Tibial nerve (tissue), 4 donors: ENCODE data around the gene C16orf54. TPM values are rescaled to one million over a fixed set of nuclear protein-coding genes. Genes with fewer than 3 reads are reported as not detected.
"Not testable (repeated sequence)": the region's sequence is repeated elsewhere in the genome, so short reads cannot be mapped to it uniquely, and the experiment has no call there.

ENCODE experiments used
- DNase-seq, 2 donors: peaks; one replicate each; pipeline ENCODE4 v3.0.0-alpha.2; 2019; ENCODE audit warnings: low spot score in 2 of 2
- H3K27ac ChIP-seq, 4 donors: fragments of 200-600 bp; sonication (generic) in 3 of 4; one replicate each; pipeline ENCODE4 v1.5.1; 2017 to 2019; ENCODE audit warnings: mild to moderate bottlenecking in 1 of 4
- H3K27me3 ChIP-seq, 2 donors: fragments of 200-600 bp; sonication (generic) in 1 of 2; one replicate each; pipeline versions ENCODE4 v1.5.1 to v1.6.0; 2017 to 2019
- H3K36me3 ChIP-seq, 3 donors: fragments of 200-600 bp; sonication (generic); one replicate each; pipeline ENCODE4 v1.5.1; 2018 to 2019
- H3K4me1 ChIP-seq, 4 donors: fragments of 200-600 bp; sonication (generic) in 3 of 4; one replicate each; pipeline ENCODE4 v1.5.1; 2017 to 2019
- H3K4me3 ChIP-seq, 4 donors: fragments of 200-600 bp; sonication (generic) in 3 of 4; one replicate each; pipeline ENCODE4 v1.5.1; 2017 to 2019; ENCODE audit warnings: mild to moderate bottlenecking in 1 of 4, moderate library complexity in 1 of 4
- H3K9me3 ChIP-seq, 4 donors: fragments of 200-600 bp; sonication (generic) in 3 of 4; one replicate each; pipeline ENCODE4 v1.5.1; 2017 to 2019
- CTCF ChIP-seq, 5 experiments: fragments of 200-600 bp in 3 of 5; fragments of 450-650 bp in 2 of 5; sonication (generic) in 3 of 5; IDR thresholded peaks; one replicate each; pipeline ENCODE4 v1.5.1; 2016 to 2019; ENCODE audit warnings: antibody characterized with exemption in 5 of 5, mild to moderate bottlenecking in 3 of 5, moderate library complexity in 2 of 5
- EP300 ChIP-seq, 2 donors: sonication (generic); formaldehyde crosslinking; IDR thresholded peaks; one replicate each; pipeline ENCODE4 v1.6.1; 2017; ENCODE audit warnings: antibody characterized with exemption in 2 of 2, mild to moderate bottlenecking in 1 of 2
- POLR2A ChIP-seq, 2 donors: fragments of 450-650 bp; IDR thresholded peaks; one replicate each; pipeline ENCODE4 v1.6.1; 2017; ENCODE audit warnings: antibody characterized with exemption in 2 of 2, mild to moderate bottlenecking in 2 of 2, moderate library complexity in 2 of 2
- WGBS, 2 donors: methylation state at CpG; one replicate each; pipeline ENCODE4 v1.1.5; 2018; 5-methylcytosine and 5-hydroxymethylcytosine counted together
- total RNA-seq, 4 donors: library from RNA; depleted of rRNA; stranded (reverse); fragments of >200 nt; gene quantifications; one replicate each; pipeline ENCODE4 v1.1.0, GENCODE V29; 2016

The C16orf54 gene
- total RNA-seq, 4 donors from 2014 or later, result 0.20 to 2.8 (median 0.61) TPM

- H3K27me3 ChIP-seq, H3K27ac ChIP-seq, H3K4me1 ChIP-seq, H3K9me3 ChIP-seq, H3K36me3 ChIP-seq, H3K4me3 ChIP-seq: not testable (repeated sequence)
- WGBS, 2 donors, result 43 to 46% methylated on average over 22 to 24 of the region's 24 CpGs
- DNase-seq, result peak; percentile 24 to 54
- TF ChIP-seq CTCF (IDR thresholded peaks at IDR 0.05), result peak; percentile 42 to 66 (median 50)
These were observed 24.5 kb downstream of the C16orf54 start for GRCh38 chr16:29721167-29721879.

- no peaks in the 10 kb centered on the region for H3K27me3 ChIP-seq
- peaks cover 0 to 4% (median 0%) of the 10 kb centered on the region in 4 donors for H3K4me1 ChIP-seq
- TF ChIP-seq CTCF (IDR thresholded peaks at IDR 0.05) (no peak), POLR2A (IDR thresholded peaks at IDR 0.05) (no peak), EP300 (IDR thresholded peaks at IDR 0.05) (no peak)
- H3K9me3 ChIP-seq, result no peaks in the 10 kb centered on the region
- 82 to 85% methylated on average over 5 of the region's 5 CpGs for WGBS, 2 donors
- DNase-seq, result no peak
- no peaks in the 10 kb centered on the region for H3K36me3 ChIP-seq
- no peak overlapping the region for H3K4me3 ChIP-seq
- no peak overlapping the region for H3K27ac ChIP-seq
These were observed 25.1 kb downstream of the C16orf54 start for GRCh38 chr16:29720703-29721102.

- peaks cover 0 to 4% (median 0%) of the 10 kb centered on the region in 4 donors for H3K4me1 ChIP-seq
- H3K27ac ChIP-seq, result no peak overlapping the region
- no peaks in the 10 kb centered on the region for H3K36me3 ChIP-seq
- 36 to 40% methylated on average over 4 of the region's 4 CpGs for WGBS, 2 donors
- H3K27me3 ChIP-seq, result no peaks in the 10 kb centered on the region
- no peak overlapping the region for H3K4me3 ChIP-seq
- no peak for DNase-seq
- TF ChIP-seq EP300 (IDR thresholded peaks at IDR 0.05) (no peak), POLR2A (IDR thresholded peaks at IDR 0.05) (no peak), CTCF (IDR thresholded peaks at IDR 0.05) (no peak)
- H3K9me3 ChIP-seq, result no peaks in the 10 kb centered on the region
These were observed 26.7 kb downstream of the C16orf54 start for GRCh38 chr16:29719063-29719462.

- TF ChIP-seq CTCF (IDR thresholded peaks at IDR 0.05) (no peak), POLR2A (IDR thresholded peaks at IDR 0.05) (no peak), EP300 (IDR thresholded peaks at IDR 0.05) (no peak)
- no peak for DNase-seq
- Histone ChIP-seq H3K36me3 (no peaks in the 10 kb centered on the region), H3K9me3 (no peaks in the 10 kb centered on the region), H3K27me3 (no peaks in the 10 kb centered on the region), H3K27ac (no peak overlapping the region), H3K4me3 (no peak overlapping the region), H3K4me1 (peaks cover 0 to 4% (median 0%) of the 10 kb centered on the region in 4 donors)
- 86 to 90% methylated on average over 7 of the region's 7 CpGs for WGBS, 2 donors
These were observed 28.7 kb downstream of the C16orf54 start for GRCh38 chr16:29717113-29717512.

- Histone ChIP-seq H3K27me3 (no peaks in the 10 kb centered on the region), H3K27ac (no peak overlapping the region), H3K9me3 (no peaks in the 10 kb centered on the region), H3K36me3 (no peaks in the 10 kb centered on the region), H3K4me1 (peaks cover 0 to 7% (median 0%) of the 10 kb centered on the region in 4 donors), H3K4me3 (no peak overlapping the region)
- WGBS, 2 donors, result 8 to 20% methylated on average over 1 of the region's 1 CpG
- TF ChIP-seq CTCF (IDR thresholded peaks at IDR 0.05) (no peak), POLR2A (IDR thresholded peaks at IDR 0.05) (no peak), EP300 (IDR thresholded peaks at IDR 0.05) (no peak)
- no peak for DNase-seq
These were observed 30.8 kb downstream of the C16orf54 start for GRCh38 chr16:29714972-29715371.
